GM19324 (cell line): ENCODE results near the gene UBE2O.

Experiments
- ATAC-seq: cut with Tn5 transposase; IDR thresholded peaks from one replicate; pipeline ENCODE4 v1.9.1; 2021; ENCODE audit warnings: mild to moderate bottlenecking, moderate library complexity; ENCODE audit not compliant: unreplicated experiment, low FRiP score

UBE2O gene

DNA sequence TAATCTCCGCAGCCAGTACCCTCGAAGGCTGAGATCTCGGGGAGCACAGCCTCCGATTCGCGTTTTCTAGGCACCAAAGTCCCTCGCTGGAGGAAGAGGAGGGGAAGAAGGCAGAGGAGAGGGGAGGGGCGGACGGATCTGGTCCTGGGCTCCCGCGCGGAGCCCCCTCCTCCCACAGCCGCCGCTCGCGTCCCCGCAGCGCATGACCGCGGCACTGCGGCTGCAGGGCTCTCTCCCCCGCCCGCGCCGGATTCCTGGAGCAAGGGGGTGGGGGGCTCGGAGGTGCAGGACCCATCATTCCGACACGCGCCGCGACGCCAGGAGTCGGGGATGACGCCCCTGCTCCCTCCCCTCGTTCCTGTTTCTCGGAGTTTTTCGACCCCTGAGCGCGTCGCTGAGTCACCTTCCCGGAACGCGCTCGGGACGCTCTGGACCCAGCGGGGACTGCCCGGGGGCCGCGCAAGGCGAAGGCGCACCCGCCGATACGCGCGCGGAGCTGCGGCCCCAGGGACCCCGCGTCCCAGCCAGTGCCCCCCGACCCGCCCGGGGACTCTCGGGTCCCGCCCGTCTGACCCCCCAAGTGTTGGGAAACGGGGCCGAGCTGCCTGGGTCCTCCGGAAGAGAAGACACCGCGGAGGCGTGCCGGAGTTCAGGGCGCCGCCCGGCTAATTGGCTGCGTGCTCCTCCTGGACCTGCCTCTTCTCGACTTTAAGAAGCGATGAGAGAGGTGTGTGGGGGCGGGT, 70.0 kb downstream of the UBE2O start:
- no peak for ATAC-seq

DNA sequence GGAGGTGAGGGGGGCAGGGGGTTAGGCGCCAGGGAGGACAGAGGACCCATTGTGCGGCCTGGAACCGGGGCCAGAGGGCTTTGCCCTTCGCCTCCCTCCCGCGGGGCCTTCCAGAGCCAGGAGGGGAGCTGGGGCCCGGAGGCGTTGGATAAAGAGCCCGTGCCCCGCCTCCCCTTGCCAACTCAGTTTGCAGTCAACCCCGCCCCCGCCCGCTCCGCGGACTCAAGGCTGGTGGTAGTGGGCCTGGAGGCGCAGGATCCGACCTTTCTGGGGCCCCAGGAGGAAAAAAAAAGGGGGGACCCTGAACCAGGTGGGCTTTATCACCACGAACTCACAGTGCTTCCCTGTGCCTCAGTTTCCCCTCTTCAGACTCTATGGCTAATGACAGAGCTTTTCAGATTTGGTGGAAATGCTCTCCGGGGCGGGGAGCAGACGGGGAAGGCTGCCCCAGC, 70.6 kb downstream of the UBE2O start:
- no peak for ATAC-seq

DNA sequence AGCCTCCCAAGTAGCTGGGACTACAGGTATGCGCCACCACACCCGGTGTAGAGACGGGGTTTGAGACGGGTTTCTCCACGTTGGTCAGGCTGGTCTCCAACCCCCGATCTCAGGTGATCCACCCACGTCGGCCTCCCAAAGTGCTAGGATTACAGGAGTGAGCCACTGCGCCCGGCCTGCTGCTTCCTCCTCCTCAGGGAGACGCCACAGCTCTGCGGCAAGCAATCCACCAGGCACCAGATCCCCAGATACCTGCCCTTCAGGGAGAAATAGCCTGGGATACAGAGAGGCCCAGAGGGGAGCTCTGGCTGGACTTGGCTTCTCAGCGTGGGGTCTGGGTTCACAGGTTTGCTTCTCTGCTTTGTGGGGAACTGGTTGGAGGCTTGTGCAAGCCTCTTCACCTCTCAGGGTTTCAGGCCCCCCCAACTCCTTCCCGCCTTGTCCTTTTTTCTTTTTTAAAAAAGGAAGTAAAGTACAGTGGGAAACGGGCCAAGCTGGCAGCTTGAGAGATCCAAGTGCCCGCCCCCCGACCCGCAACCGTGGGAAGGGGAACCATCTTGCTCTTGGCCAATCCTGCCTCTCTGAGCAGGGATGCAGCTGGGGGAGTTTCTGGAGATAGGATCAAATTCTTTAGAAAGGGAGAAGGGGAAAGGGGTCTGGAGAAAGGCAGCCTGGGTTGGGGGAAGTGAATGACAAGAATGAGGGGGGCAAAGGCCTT, 71.2 kb downstream of the UBE2O start:
- ATAC-seq: no peak

DNA sequence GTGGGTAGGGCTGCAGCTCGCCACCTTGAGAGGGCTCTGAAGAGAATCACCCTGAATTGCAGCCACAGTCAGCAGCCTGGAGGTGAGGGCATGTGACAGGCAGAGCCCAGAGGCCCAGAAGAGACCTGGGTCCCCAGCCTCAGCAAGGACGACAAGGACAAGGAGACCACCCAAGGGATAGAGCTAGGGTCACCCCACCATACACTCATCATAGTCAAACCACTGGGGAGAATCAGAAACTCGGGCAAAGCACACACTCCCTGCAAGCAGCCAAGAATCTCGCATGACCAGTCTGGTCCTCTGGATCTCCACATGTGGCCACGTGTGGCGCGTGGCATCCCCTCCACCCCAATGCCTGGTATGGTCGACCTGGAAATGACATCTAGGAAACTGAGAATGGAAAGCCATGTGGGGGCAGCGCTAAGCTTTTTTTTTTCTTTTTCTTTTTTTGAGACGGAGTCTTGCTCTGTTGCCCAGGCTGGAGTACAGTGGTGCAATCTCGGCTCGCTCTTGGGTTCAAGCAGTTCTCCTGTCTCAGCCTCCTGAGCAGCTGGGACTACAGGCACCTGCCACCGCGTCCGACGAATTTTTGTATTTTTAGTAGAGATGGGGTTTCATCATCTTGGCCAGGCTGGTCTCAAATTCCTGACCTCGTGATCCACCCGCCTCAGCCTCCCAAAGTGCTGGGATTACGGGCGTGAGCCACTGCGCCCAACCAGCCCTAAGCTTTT, 73.1 kb downstream of the UBE2O start:
- ATAC-seq: no peak

- ATAC-seq: no peak
Observed at GRCh38 chr17:76379275-76379641, 73.7 kb downstream of the UBE2O start.

DNA sequence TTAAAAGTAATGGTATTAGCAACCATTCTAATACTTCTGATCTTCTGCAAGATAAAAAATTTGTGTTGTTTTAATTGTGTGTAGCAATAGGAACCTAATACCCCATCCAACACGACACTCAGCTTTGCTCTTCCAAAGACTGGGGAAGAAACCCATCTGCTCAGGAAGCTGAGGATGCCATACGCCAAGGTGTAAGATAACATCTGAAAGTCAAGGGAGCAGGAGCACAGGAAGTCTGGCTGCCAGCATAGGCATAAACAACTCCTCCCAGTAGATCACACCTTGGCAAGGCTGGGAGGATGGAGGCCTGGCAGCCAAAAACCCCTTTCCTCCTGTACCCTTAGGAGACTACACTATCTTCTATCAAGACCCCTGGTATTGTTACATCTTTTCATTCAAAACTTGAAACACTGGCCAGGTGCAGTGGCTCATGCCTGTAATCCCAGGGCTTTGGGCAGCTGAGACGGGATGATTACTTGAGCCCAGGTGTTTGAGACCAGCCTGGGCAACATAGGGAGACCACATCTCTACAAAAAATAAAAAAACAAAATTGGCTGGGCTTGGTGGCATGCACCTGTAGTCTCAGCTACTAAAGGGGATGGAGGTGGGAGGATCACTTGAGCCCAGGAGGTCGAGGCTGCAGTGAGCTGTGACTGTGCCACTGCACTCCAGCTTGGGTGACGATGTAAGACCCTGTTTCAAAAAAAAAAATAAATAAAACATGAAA, 74.2 kb downstream of the UBE2O start:
- no peak for ATAC-seq

DNA sequence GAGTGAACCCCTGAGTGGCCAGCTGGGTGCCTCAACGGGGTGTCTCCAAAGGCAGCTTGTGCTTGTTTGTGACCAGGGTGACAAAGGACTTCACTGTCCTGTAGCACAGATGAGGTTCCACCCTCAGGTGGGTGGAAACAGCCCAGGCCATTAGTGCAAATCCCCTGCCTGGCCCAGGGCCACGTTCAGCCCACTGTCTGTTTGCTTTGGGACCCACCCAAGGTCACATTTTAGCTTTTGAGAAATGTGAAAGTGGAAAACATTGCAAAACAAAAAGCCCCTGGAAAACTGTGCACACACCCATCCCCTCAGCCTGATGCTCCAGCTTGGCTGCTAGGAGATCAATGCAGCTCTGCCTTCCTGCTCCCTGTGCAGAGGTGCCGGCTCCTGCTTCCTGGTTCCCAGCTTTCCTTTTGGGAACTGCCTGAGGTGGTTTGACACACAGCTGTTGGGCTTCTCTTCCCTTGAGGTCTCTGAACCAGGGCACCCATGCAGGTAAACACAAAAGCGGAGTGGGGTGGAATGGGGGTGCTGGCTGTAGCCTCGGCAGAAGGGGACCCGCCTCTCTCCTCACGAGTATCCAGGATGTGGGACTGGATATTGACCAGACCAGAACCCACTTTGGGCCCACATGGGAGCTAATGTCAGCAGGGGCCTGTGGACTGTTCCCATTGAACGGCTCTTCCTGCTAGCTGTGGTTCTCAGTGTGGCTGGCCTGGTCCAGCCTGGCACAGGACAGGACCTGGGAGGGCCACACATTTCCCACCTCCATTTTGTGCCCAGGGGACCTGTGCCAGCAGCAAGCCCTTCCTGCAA, 76.4 kb downstream of the UBE2O start:
- no peak for ATAC-seq

DNA sequence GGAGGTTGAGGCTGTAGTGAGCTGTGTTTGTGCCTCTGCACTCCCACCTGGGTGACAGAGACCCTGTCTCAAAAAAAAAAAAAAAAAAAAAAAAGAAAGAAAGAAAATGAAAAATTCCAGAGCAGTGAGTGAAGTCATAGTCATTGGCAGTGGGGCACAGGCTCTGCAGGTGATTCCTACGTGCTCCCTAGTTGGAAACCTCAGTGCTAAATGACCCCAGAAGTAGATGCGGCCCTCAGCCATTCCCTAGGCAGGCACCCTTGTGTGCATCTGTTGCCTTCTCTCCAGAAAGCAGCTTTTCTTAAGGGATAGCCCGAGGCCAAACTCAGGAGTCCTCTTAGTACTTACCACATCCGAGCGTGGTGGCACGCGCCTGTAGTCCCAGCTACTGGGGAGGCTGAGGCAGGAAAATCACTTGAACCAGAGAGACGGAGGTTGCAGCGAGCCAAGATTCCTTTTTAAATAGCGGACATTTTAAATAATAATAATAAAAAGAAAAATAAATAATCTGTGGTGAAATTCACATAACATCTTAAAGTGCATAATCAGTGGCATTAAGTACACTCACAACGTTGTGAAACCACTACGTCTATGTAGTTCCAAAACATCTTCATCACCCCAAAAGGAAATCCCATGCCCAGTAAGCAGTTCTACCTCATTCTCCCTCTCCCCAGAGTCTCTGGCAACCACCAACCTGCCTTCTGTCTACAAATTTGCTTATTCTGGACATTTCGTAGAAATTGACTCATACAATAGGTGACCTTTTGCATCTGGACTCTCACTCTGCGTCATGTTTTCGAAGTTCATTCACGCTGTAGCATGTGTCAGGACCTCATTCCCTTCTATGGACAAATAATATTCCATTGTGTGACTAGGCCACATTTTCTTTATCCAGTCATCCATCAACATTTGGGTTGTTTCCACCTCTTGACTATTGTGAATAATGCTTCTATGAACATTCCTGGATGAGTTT, 81.0 kb downstream of the UBE2O start:
- ATAC-seq: no peak

- ATAC-seq: no peak
Observed at GRCh38 chr17:76370261-76370993, 82.5 kb downstream of the UBE2O start.

GRCh38 chr17:76369804-76370203, 83.1 kb downstream of the UBE2O start:
- ATAC-seq: no peak

DNA sequence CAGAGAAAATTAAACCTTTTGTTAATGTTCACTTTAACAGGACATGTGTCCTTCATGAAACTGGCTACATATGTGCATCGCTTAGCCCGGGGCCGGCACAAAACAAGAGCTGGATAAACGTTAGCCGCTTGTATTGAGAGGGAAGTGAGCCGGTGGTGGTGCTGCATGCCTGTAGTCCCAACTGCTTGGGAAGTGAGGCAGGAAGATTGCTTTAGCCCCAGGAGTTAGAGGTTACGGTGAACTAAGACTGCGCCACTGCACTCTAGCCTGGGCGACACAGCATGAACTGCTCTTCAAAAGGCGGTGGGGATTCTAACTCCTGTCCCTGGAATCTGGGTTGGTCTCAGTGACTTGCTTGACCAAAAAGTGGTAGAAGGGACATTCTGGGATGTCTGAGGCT, 83.6 kb downstream of the UBE2O start:
- no peak for ATAC-seq

DNA sequence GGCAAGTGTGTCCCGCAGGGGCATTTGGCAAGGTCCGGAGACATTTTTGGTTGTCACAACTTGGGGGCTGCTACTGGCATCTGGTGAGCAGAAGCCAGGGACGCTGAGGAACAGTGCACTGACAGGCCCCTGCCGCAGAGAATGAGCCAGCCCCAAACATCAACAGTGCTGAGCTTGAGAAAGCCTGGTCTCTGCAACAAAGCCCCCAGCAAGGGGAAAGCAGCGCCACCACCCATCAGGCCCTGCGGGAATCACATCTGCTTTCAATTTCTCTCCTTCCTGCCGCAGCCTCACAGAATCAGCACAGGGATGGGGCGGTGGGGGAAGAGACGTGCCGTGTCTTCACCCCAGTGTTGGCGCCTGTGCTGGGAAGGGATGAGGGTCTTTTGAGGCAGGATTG, 84.4 kb downstream of the UBE2O start:
- no peak for ATAC-seq

- no peak for ATAC-seq
Observed at GRCh38 chr17:76367642-76368041, 85.3 kb downstream of the UBE2O start.

DNA sequence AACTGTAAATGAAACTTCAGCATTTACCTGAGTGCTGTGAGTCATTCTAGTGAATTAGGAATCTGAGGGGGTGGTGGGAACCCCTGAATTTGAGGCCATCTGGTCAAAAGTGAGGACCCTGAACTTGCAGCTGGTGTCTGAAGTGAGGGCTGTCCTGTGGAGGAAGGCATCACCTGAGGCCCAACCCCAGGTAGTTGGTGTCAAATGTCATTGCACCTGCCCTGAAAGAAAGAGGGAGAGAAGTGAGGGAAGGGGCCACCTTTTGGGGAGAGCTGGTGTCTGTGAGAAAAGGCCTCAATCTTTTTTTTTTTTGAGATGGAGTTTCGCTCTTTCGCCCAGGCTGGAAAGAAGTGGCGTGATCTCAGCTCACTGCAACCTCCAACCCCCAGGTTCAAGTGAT, 86.7 kb downstream of the UBE2O start:
- ATAC-seq: no peak

- no peak for ATAC-seq
Observed at GRCh38 chr17:76365256-76365903, 87.6 kb downstream of the UBE2O start.

- ATAC-seq: no peak
Observed at GRCh38 chr17:76363107-76363842, 89.7 kb downstream of the UBE2O start.

GRCh38 chr17:76360461-76360860, 92.5 kb downstream of the UBE2O start:
- ATAC-seq: no peak
